ENCODE results near the gene SLC37A2.

DNA sequence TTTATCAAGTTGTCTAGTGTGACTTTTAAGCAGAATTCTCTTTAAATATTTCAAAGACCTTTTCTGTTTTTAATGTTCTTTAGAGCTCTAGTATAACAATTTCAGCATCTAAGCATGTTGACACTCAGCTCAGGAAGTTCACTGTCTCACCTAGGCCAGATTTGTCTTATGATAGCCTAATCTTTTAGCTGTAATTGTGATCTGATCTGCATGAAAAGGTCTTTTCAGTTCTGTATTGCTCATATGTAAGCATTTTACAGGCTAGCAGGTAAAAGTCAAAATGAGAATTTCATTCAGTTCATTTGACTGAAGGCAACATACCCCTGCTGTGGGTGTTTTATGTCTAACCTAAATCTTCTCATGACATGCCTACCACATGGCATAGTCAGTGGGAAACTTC, 46.7 kb upstream of the SLC37A2 start:
- no peak for TF ChIP-seq EZH2 (IDR thresholded peaks at IDR 0.05; ENCODE audit: insufficient read depth, poor library complexity, severe bottlenecking)
- no peak for TF ChIP-seq EZH2phosphoT487 (IDR thresholded peaks at IDR 0.05; ENCODE audit: insufficient read depth, low read depth)
